ENCODE data around the gene CPLX3.

The CPLX3 gene

GRCh38 chr15:74826364-74826819 is at the start of gene CPLX3:
Gene CPLX3, plus strand, starts transcription at chr15:74826627. Its CDS starts 77 bp downstream, at chr15:74826704.
- TF ChIP-seq CTCF (IDR thresholded peaks at IDR 0.05; ENCODE audit: insufficient read depth, low read length, poor library complexity, severe bottlenecking), result no peak
- no peak for DNase-seq (ENCODE audit: extremely low read depth, insufficient read length)
- Histone ChIP-seq H3K36me3 (ENCODE audit: control insufficient read depth, insufficient read depth, low read length) (no peaks in the 10 kb centered on the region), H3K4me3 (replicated peaks; ENCODE audit: low read depth, low read length) (no peak within 1 kb of the TSS), H3K27me3 (replicated peaks; ENCODE audit: control insufficient read depth, insufficient read depth, low read length) (no peaks in the 10 kb centered on the region; the same call in none of the 2 replicates)

GRCh38 chr15:74776821-74777768 is 49.3 kb upstream of the CPLX3 start:
- Histone ChIP-seq H3K36me3 (ENCODE audit: control insufficient read depth, insufficient read depth, low read length) (no peaks in the 10 kb centered on the region), H3K4me3 (replicated peaks; ENCODE audit: low read depth, low read length) (peak overlapping the region; percentile 0; the same call in 1 of the 2 replicates), H3K27me3 (replicated peaks; ENCODE audit: control insufficient read depth, insufficient read depth, low read length) (no peaks in the 10 kb centered on the region)
- no peak for TF ChIP-seq CTCF (IDR thresholded peaks at IDR 0.05; ENCODE audit: insufficient read depth, low read length, poor library complexity, severe bottlenecking)
- peak; percentile 82 for DNase-seq (ENCODE audit: extremely low read depth, insufficient read length)

GRCh38 chr15:74777769-74778598 is 48.4 kb upstream of the CPLX3 start:
- Histone ChIP-seq H3K27me3 (replicated peaks; ENCODE audit: control insufficient read depth, insufficient read depth, low read length) (no peaks in the 10 kb centered on the region), H3K36me3 (ENCODE audit: control insufficient read depth, insufficient read depth, low read length) (no peaks in the 10 kb centered on the region), H3K4me3 (replicated peaks; ENCODE audit: low read depth, low read length) (no peak overlapping the region)
- no peak for TF ChIP-seq CTCF (IDR thresholded peaks at IDR 0.05; ENCODE audit: insufficient read depth, low read length, poor library complexity, severe bottlenecking)
- DNase-seq (ENCODE audit: extremely low read depth, insufficient read length), result no peak

- H3K4me3 ChIP-seq (replicated peaks; ENCODE audit: low read depth, low read length), result no peak overlapping the region
- TF ChIP-seq CTCF (IDR thresholded peaks at IDR 0.05; ENCODE audit: insufficient read depth, low read length, poor library complexity, severe bottlenecking), result no peak
- DNase-seq (ENCODE audit: extremely low read depth, insufficient read length), result no peak
Measured at GRCh38 chr15:74778599-74778970, 47.8 kb upstream of the CPLX3 start.

GRCh38 chr15:74779162-74779648 is 47.2 kb upstream of the CPLX3 start:
- Histone ChIP-seq H3K36me3 (ENCODE audit: control insufficient read depth, insufficient read depth, low read length) (no peaks in the 10 kb centered on the region; the same call in 1 of the 2 replicates), H3K27me3 (replicated peaks; ENCODE audit: control insufficient read depth, insufficient read depth, low read length) (no peaks in the 10 kb centered on the region), H3K4me3 (replicated peaks; ENCODE audit: low read depth, low read length) (no peak overlapping the region)
- no peak for DNase-seq (ENCODE audit: extremely low read depth, insufficient read length)
- no peak for TF ChIP-seq CTCF (IDR thresholded peaks at IDR 0.05; ENCODE audit: insufficient read depth, low read length, poor library complexity, severe bottlenecking)

More at GRCh38 chr15:74778599-74778970, 47.8 kb upstream of the CPLX3 start:
- Histone ChIP-seq H3K36me3 (ENCODE audit: control insufficient read depth, insufficient read depth, low read length) (no peaks in the 10 kb centered on the region), H3K27me3 (replicated peaks; ENCODE audit: control insufficient read depth, insufficient read depth, low read length) (no peaks in the 10 kb centered on the region)

All from GM06990 (cell line).